Smooth muscle cell (in vitro differentiated cells): ENCODE measurements around the gene TRAPPC12. TPM values are rescaled to one million over a fixed set of nuclear protein-coding genes. Genes with fewer than 3 reads are reported as not detected.

Experiments used
- DNase-seq: peaks from one replicate; lab custom pipeline; 2025; ENCODE audit not compliant: unreplicated experiment; lab: John Stamatoyannopoulos, UW
- H2AFZ ChIP-seq: fragments of 200-600 bp; sonication (generic); 2 replicates; pipeline ENCODE4 v1.6.0; 2016; ENCODE audit warnings: antibody characterized with exemption, low read depth, mild to moderate bottlenecking
- H3F3A ChIP-seq: fragments of 200-600 bp; sonication (generic); 2 replicates; pipeline ENCODE4 v1.6.0; 2017; ENCODE audit warnings: antibody characterized with exemption, low read depth
- H3K27ac ChIP-seq: fragments of 200-600 bp; sonication (generic); 2 replicates; pipeline ENCODE4 v1.5.1; 2016; ENCODE audit warnings: low read depth, mild to moderate bottlenecking
- H3K27me3 ChIP-seq: fragments of 200-600 bp; sonication (generic); 2 replicates; pipeline ENCODE4 v1.6.1; 2016; ENCODE audit warnings: low read depth, mild to moderate bottlenecking
- H3K36me3 ChIP-seq: fragments of 200-600 bp; sonication (generic); 2 replicates; pipeline ENCODE4 v1.5.1; 2016; ENCODE audit warnings: low read depth
- H3K4me1 ChIP-seq: fragments of 200-600 bp; sonication (generic); 2 replicates; pipeline ENCODE4 v1.5.1; 2016; ENCODE audit warnings: low read depth
- H3K4me2 ChIP-seq: fragments of 200-600 bp; sonication (generic); 2 replicates; pipeline ENCODE4 v1.6.0; 2016; ENCODE audit warnings: mild to moderate bottlenecking
- H3K4me3 ChIP-seq: fragments of 200-600 bp; sonication (generic); 2 replicates; pipeline ENCODE4 v1.5.1; 2016; ENCODE audit warnings: mild to moderate bottlenecking
- H3K79me2 ChIP-seq: fragments of 200-600 bp; sonication (generic); 2 replicates; pipeline ENCODE4 v1.6.0; 2016; ENCODE audit warnings: low read depth, mild to moderate bottlenecking
- H3K9ac ChIP-seq: fragments of 200-600 bp; sonication (generic); 2 replicates; pipeline ENCODE4 v1.6.0; 2016; ENCODE audit warnings: low read depth
- H3K9me3 ChIP-seq: fragments of 200-600 bp; sonication (generic); replicated peaks from 2 replicates; pipeline ENCODE4 v1.5.1; 2016; ENCODE audit warnings: low read depth
- H4K20me1 ChIP-seq: fragments of 200-600 bp; sonication (generic); 2 replicates; pipeline ENCODE4 v1.6.0; 2016; ENCODE audit warnings: low read depth
- CTCF ChIP-seq: fragments of 200-600 bp; sonication (generic); IDR thresholded peaks from 2 replicates; pipeline ENCODE4 v1.5.1; 2017; ENCODE audit warnings: borderline replicate concordance, mild to moderate bottlenecking, antibody characterized with exemption; ENCODE audit not compliant: insufficient read depth, poor library complexity, severe bottlenecking
- WGBS: methylation state at CpG from one replicate; pipeline ENCODE4 v1.1.7; 2016; ENCODE audit warnings: low lambda C conversion rate; 5-methylcytosine and 5-hydroxymethylcytosine counted together
- polyA plus RNA-seq: library from polyadenylated mRNA; unstranded; fragments of >200 nt; fragmentation: Nextera tagmentation; extraction: Ambion mirVana; gene quantifications from 2 replicates; pipeline ENCODE4 v1.2.1, GENCODE V29; 2016
- total RNA-seq: library from RNA; depleted of rRNA; stranded (reverse); fragments of >200 nt; gene quantifications from 2 replicates; pipeline ENCODE4 v1.2.3, GENCODE V29; 2014

TRAPPC12 gene
- total and polyA plus RNA-seq, 2 experiments from 2014 or later: 26.0 to 55.4 TPM

GRCh38 chr2:3489764-3490115, 110.2 kb downstream of the TRAPPC12 start:
- no peaks in the 10 kb centered on the region for H3K79me2 ChIP-seq
- no peaks in the 10 kb centered on the region for H3K27me3 ChIP-seq
- no peaks in the 10 kb centered on the region for H3K36me3 ChIP-seq
- no peaks in the 10 kb centered on the region for H4K20me1 ChIP-seq
- no peak overlapping the region for H3K27ac ChIP-seq
- WGBS: 95% methylated on average over 16 of the region's 16 CpGs
- H3K4me1 ChIP-seq: peaks cover 4% of the 10 kb centered on the region
- H3F3A ChIP-seq: no peaks in the 10 kb centered on the region
- no peak for TF ChIP-seq CTCF
- DNase-seq: no peak
- no peaks in the 10 kb centered on the region for H3K9me3 ChIP-seq
- no peak overlapping the region for H2AFZ ChIP-seq
- no peak overlapping the region for H3K4me2 ChIP-seq
- H3K9ac ChIP-seq: no peak overlapping the region
- no peak overlapping the region for H3K4me3 ChIP-seq

GRCh38 chr2:3490191-3491170, 111.0 kb downstream of the TRAPPC12 start:
- Histone ChIP-seq H4K20me1 (no peaks in the 10 kb centered on the region), H2AFZ (no peak overlapping the region), H3K36me3 (no peaks in the 10 kb centered on the region), H3K79me2 (no peaks in the 10 kb centered on the region), H3K4me1 (peaks cover 4% of the 10 kb centered on the region), H3K27me3 (no peaks in the 10 kb centered on the region), H3K4me3 (no peak overlapping the region), H3K27ac (no peak overlapping the region), H3F3A (no peaks in the 10 kb centered on the region), H3K9ac (no peak overlapping the region), H3K4me2 (no peak overlapping the region), H3K9me3 (no peaks in the 10 kb centered on the region)
- no peak for TF ChIP-seq CTCF
- WGBS: 85% methylated on average over 26 of the region's 27 CpGs
- DNase-seq: no peak

GRCh38 chr2:3491306-3491705, 111.8 kb downstream of the TRAPPC12 start:
- no peaks in the 10 kb centered on the region for H3K27me3 ChIP-seq
- peaks cover 4% of the 10 kb centered on the region for H3K4me1 ChIP-seq
- H3K9me3 ChIP-seq: no peaks in the 10 kb centered on the region
- H3K79me2 ChIP-seq: no peaks in the 10 kb centered on the region
- H4K20me1 ChIP-seq: no peaks in the 10 kb centered on the region
- H2AFZ ChIP-seq: no peak overlapping the region
- 87% methylated on average over 6 of the region's 6 CpGs for WGBS
- no peak overlapping the region for H3K4me2 ChIP-seq
- no peak overlapping the region for H3K4me3 ChIP-seq
- H3F3A ChIP-seq: no peaks in the 10 kb centered on the region
- no peak for DNase-seq
- H3K36me3 ChIP-seq: no peaks in the 10 kb centered on the region
- no peak overlapping the region for H3K9ac ChIP-seq
- no peak for TF ChIP-seq CTCF
- H3K27ac ChIP-seq: no peak overlapping the region
